GF-D8 (cell line): ENCODE results near the gene FBXW9.
"Not testable (repeated sequence)": the region's sequence is repeated elsewhere in the genome, so short reads cannot be mapped to it uniquely, and the experiment has no call there.

Experiments
- DNase-seq: peaks from one replicate; lab custom pipeline; 2025; lab: John Stamatoyannopoulos, UW

The FBXW9 gene

DNA sequence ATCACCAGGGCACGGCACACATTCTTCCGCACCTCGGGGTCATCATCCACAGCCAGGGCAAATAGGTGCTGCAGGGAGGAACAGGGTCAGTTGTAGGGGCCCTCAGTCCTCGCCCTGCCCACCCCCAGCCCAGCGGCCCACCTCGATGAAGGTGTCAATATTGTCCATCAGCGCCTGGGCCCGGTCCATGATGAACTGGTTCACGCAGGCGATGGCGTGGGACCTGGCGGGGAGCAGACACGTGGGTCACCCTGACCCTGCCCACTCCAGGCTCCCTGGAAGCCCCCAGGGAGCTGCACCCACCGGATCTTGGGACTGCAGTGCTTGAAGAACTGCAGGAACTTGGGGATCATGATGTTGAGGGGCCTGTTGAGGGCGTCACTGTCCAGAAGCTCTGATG, 18.7 kb upstream of the FBXW9 start:
- DNase-seq: no peak

DNA sequence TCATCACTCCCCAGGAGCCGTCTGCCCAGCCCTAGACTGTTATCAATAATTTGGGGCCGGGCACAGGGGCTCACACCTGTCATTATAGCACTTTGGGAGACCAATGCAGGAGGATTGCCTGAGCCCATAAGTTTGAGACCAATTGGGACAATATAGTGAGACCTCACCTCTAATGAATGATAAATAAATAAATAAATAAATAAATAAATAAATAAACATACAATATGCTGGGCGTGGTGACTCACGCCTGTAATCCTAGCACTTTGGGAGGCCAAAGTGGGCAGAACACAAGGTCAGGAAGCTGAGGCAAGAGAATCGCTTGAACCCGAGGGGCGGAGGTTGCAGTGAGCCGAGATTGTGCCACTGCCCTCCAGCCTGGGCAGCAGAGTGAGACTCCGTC, 16.9 kb upstream of the FBXW9 start:
- not testable (repeated sequence) for DNase-seq

- not testable (repeated sequence) for DNase-seq
Measured at GRCh38 chr19:12712077-12712476, 15.6 kb upstream of the FBXW9 start.

DNA sequence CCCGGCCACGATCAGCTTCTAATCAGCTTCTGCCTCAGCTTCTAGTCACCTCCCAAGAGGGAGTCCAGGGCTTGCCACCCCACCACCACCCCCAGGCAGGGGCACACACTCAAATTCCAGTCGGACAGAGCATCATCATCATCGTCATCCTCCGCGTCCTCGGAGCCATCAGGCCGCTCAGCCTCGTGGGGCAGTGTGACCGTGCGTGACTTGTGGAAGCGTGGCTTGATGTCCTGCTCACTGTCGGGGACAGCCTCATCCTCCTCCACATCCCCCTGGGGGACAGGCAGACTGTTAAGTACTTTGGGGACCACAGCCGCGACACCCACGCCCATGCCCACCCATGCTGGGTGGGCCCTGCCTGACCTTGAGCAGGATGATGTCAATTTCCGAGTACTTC, 14.8 kb upstream of the FBXW9 start:
- DNase-seq: no peak

- no peak for DNase-seq
Measured at GRCh38 chr19:12708641-12709040, 12.2 kb upstream of the FBXW9 start.

GRCh38 chr19:12706332-12706718, 9.9 kb upstream of the FBXW9 start:
- no peak for DNase-seq

DNA sequence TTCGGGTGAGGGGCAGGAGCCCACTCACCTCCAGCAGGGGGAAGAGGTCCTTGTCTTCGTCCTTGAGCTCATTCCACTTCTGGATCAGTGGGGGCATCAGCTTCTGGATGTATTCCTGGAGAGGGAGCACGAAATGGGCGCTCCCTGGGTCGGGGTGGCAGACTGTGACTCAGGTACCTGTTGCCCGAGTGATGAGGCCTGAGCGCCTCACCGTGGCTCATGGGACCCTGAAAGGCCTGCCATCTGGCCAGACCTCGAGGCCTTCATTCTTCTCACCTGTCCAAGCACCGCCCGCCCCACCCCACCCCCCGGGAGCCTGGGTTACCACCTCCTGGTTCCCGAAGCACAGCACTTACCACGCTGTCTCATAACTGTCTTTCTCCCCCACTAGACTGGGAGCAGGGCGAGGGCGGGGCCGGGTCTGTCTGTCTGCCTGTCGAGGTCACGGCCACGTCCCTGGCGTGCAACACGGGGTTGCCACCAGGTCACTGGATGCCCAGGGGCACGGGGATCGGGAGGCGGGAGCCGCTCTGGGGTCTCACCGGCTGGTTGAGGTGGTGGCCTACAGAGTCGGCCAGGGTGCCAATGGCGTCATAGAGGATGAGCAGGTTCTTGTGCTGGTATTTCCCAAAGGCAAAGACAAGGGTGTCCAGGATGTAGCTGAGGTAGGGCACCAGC, 9.4 kb upstream of the FBXW9 start:
- DNase-seq: no peak

- no peak for DNase-seq
Measured at GRCh38 chr19:12705169-12705568, 8.7 kb upstream of the FBXW9 start.

DNA sequence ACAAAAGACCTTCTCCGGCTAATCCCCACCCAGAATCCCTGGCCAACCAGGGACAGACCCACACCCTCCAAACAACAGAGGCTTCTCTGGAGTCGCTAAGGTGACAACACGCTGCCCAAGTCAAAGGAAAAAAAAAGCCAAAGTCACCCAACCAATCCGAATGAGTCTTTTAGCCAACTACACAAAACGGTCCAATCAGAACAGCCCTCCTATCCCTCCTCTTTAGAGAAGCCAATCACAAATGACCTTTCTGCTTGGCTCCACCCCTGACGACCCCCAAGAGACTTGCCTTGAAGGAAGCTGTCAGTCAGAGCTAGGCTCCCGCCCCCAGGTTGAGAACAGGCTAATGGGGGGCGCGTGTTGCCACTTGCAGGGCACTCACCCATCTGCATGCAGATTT, 6.6 kb upstream of the FBXW9 start:
- DNase-seq: no peak

- no peak for DNase-seq
Measured at GRCh38 chr19:12701596-12702282, 5.3 kb upstream of the FBXW9 start.

DNA sequence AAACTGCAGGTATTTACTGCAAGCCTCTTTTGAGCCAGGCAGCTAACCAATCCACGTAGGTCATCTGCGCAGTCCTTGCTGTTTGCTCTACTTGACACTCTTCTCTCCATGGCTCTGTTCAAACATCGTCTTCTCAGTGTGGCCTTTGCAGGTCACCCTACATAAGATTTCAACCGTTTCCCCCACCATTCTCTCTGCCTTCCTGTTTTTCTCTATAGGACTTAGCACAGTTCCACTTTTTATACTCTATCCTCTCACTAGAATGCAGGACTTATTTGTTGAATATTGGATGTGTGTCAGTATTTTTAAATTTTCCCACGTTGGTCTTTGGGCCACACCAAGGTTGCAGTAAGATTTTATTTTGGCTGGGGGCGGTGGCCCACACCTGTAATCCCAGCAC, 1.7 kb upstream of the FBXW9 start:
- no peak for DNase-seq

GRCh38 chr19:12697425-12697824, 994 bp upstream of the FBXW9 start:
- not testable (repeated sequence) for DNase-seq

DNA sequence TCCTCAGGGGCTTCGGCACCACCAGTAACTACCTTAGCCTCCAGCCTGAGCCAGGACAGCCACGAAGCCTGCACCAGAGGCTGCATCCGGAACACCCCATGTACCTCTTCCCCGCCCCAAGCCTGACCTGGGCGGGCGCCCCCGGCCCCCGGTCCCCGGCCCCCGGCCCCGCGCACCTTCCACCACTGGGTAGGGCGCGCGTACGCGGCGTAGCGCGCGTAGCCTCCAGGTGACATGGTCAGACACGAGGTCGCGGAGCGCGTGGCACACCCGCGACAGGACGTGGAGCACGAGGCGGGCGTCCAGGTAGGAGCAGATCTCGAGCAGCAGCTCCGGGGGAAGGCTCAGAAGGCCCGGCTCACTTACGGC, 450 bp downstream of the FBXW9 start:
- DNase-seq: no peak

DNA sequence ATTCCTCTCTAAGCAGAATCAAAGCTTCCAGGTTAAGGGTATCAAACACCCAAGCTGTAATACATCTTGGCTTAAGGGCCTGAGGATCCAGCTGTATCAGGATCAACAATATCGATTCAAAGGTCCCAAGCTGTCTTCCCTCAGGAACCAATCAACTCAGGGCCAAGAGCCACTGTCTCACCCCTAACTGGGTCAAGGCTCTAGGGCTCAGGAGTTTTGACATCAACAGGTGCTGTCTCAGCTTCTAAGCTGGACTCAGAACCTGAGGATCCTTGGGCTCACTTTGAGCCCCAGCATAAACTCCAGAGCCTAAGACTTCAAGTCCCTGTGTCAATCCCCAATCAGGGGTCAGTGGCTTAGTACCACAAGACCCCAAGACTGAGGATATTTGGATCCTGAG, 917 bp downstream of the FBXW9 start:
- DNase-seq: no peak

DNA sequence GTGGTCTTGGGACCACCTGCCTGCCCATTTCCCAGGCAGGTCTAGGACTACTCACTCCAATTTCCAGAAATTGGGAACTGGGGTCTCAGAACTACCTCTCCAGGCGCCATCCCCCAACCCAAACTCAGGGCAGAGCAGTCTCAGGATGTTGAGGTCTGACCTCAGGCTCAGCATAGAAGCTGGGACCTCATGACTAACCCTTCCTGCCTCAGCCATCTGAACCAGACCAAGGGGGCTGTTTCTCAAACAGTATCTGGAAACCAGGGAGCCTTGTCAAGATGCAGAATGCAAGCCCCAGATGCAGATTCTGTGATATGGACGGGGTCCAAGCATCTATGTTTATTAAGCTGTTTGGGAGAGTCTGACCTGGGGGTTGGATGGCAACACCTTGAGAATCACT, 1.3 kb downstream of the FBXW9 start:
- DNase-seq: no peak

DNA sequence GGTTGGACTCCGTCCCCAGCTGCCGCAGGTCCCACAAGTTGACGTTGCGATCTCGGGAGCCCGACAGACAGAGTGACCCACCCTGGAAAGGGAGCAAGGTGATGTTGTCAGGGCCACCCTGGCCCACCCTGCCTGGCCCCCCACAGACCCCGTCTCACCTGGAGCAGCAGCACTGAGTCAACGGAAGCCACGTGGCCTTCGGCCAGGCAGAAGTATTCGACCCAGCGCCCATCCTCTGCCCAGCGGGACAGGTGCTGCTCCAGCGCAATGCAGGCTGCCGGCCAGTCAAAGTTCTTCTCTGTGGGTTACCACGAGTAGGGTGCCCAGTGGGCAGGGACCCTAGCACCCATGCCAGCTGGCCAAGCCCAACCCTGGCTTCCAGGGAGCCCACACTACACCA, 1.8 kb downstream of the FBXW9 start:
- no peak for DNase-seq

GRCh38 chr19:12692960-12693359, 3.5 kb downstream of the FBXW9 start:
- DNase-seq: no peak

DNA sequence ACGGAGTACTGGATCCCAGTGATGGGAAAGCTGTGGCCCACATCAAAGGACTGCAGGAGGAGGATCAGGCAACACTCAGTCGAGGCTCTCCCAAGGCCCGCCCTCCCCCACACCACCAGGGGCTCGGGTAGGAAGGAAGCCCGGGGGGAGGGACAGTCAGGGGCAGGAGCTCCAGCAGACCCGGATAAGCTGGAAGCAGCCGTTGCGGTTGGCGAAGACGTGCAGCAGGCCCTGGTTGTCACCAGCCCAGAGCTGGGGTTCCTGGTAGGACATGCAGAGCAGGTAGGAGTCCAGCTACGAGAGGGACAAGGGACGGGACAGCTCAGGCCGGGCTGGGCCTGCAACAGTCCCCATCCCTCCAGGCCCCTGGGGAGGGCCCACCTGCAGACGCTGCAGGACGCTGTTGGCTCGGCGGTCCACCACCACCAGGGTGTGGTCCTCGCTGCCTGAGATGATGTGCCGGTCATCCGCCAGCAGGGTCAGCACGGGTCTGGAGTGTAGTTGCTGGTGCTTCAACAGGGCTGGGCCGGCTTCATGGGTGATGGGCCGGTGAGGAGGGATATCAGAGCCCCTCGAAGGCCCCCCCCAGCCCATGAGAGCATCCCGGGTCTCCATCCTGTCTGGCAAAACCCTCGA, 6.7 kb downstream of the FBXW9 start:
- DNase-seq: no peak

DNA sequence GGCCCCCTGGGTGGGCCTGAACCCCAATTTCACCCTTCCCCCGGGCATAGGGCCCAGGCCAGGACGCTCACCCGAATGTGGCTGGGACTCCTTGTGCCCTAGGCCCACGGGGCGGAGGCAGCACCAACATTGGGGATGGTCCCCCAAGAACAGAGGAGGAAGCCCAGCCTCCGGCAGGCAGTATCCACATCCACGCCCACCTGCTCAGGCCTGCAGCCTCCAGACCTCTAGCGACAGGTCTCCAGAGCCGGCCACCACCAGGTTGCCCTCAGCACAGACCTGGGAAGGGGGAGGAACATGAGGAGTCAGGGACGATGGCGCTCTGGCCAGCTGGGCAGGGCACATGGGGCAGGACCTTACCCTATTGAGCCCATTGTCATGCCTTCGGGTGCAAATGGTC, 7.4 kb downstream of the FBXW9 start:
- no peak for DNase-seq

DNA sequence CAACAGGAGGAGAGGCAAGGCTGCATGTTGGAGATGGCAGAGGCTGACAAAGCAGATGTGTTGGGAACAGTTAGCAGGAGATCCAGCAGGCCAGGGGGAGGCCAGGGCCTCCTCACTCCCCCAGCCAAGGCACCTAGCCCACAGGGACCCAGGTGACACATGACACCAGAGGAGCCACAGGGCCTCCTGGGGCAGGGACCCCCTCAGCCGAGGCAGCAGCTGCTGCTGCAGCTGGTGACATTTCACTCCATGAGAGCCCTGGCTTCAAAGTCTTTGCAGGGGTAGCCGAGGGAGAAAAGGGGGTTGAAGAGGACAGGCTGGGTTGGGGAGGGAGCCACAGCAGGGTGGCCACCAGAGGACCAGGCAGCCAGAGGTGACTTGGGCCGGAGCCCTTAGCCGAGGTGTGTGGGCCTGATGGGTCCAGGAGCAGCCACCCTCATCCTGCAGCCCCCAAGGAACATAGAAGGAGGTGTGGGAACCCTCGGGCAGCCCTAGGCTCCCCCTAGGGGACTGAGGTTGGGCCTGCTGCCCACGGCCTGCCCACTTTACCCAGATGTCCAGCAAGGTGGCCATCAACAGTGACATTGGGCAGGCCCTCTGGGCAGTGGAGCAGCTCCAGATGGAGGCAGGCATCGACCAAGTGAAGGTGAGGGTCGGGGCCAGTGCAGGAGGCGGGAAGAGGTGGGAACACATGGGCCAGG, 8.8 kb downstream of the FBXW9 start, which contains the start of gene GNG14:
GNG14 (plus strand) TSS at position 503 of the 701 bp plus-strand sequence; CDS start at position 554, 51 bp downstream.
- DNase-seq: no peak

- no peak for DNase-seq
Measured at GRCh38 chr19:12685831-12686230, 10.6 kb downstream of the FBXW9 start.

DNA sequence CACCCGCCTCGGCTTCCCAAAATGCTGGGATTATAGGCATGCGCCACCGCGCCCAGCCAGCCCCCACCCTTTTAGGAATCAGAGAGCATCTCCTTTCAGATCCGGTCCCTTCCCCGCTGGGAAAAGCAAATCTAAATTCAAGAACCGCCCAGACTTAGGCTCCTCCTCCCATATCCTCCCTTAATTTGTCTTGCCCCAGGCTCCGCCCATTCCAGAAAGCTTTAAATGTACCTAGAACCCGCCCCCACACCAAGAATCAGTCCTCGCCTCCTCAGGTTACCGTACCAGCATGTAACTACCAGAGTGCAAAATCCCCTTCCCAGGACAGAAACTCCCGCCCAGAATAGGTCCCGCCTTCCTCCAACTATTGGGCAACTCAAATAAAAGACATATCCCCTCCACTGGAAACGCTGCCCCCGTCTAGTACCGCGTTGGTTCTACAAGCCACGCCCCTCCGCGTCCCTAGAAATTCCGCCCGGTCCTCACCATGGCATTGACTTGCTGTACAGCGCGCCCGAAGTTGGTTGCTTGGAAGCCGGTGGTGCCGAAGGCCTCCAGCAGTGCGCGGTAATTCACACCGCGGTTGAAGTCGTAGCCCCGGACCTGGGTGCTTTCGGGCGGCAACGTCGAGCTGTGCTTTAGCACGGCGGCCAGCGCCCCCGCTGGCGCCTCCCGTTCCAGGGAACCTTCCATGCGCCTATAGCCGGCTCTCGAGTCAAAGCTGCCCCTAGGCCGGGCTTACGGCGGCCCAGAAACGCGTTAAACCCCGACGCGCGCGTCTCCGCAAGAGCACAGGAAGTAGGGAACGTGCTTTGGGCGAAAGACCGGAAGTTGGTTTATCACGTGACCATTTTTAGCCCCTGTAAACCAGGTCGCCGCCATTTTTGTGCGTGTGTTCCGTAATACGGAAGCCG, 15.1 kb downstream of the FBXW9 start, which contains the start of gene DHPS:
DHPS (minus strand) TSS at position 807 of the 914 bp plus-strand sequence; CDS start at position 693, 114 bp downstream.
- DNase-seq: peak; percentile 93
